HepG2 (cell line): ENCODE results near the gene DPPA4. TPM values are rescaled to one million over a fixed set of nuclear protein-coding genes. Genes with fewer than 3 reads are reported as not detected.

Experiments used
- ATAC-seq: fragments of 200-7000 bp; cut with Tn5 transposase; 3 replicates; pipeline ENCODE4 v1.9.1; 2020; ENCODE audit warnings: mild to moderate bottlenecking, moderate library complexity
- BruUV-seq: library from RNA; stranded (reverse); fragments of 400-500 nt; replicated peaks from 2 replicates; lab custom pipeline; 2021; lab: Mats Ljungman, UMichigan
- CTCF ChIA-PET: fragments of 300-600 bp; formaldehyde crosslinking; extraction: SDS; loops from one replicate; lab custom pipeline; 2021; ENCODE audit warnings: low total read pairs, inconsistent platforms, low intra/inter-chr PET ratio; lab: Yijun Ruan, JAX
- POLR2A ChIA-PET: fragments of 350-600 bp; sonication (Branson Sonifier 250); formaldehyde crosslinking; loops from one replicate; lab custom pipeline; 2020; ENCODE audit warnings: antibody characterized with exemption, inconsistent platforms; lab: Yijun Ruan, JAX
- DNase-seq: peaks from one replicate; pipeline ENCODE4 v3.0.0-alpha.2; 2015; ENCODE audit warnings: low spot score
- FAIRE-seq: peaks from 3 replicates; lab custom pipeline; 2011; peaks lifted over from hg19 to GRCh38; lab: Jason Lieb, UNC
- H2AFZ ChIP-seq: one replicate; pipeline ENCODE4 v1.6.1; 2011; ENCODE audit warnings: low read length, inconsistent platforms
- H3K27ac ChIP-seq: fragments of 300-600 bp; 3 replicates; pipeline ENCODE4 v1.8.0; 2011; ENCODE audit warnings: mixed run types, mild to moderate bottlenecking, mixed read lengths, low read length, inconsistent platforms; ENCODE audit not compliant: insufficient read depth; ENCODE audit errors: extremely low read length
- H3K27me3 ChIP-seq, 2 experiments: fragments of 200-600 bp in 1 of 2; 2 replicates in 1 of 2; 3 replicates in 1 of 2; pipeline versions ENCODE4 v1.6.0 to v1.8.0; 2011; ENCODE audit warnings: low read length in 2 of 2, mild to moderate bottlenecking in 2 of 2, moderate library complexity in 2 of 2, inconsistent platforms in 1 of 2; ENCODE audit not compliant: insufficient read depth in 2 of 2, control insufficient read depth in 1 of 2
- H3K36me3 ChIP-seq, 2 experiments: fragments of 200-600 bp in 1 of 2; replicated peaks in 1 of 2; 2 replicates in 1 of 2; 3 replicates in 1 of 2; pipeline versions ENCODE4 v1.5.1 to v1.8.0; 2011; ENCODE audit warnings: low read length in 2 of 2, inconsistent platforms in 1 of 2; ENCODE audit not compliant: insufficient read depth in 2 of 2, control insufficient read depth in 1 of 2
- H3K4me1 ChIP-seq: 2 replicates; pipeline ENCODE4 v1.5.1; 2012; ENCODE audit warnings: low read length, inconsistent platforms; ENCODE audit not compliant: insufficient read depth
- H3K4me2 ChIP-seq: 2 replicates; pipeline ENCODE4 v1.6.0; 2011; ENCODE audit warnings: low read depth, low read length, inconsistent platforms
- H3K4me3 ChIP-seq, 3 experiments: fragments of 200-600 bp in 1 of 3; sonication (generic), shearing (Covaris generic) in 1 of 3; replicated peaks in 1 of 3; 2 replicates each; pipeline ENCODE4 v1.5.1; 2011 to 2016; ENCODE audit warnings: low read length in 3 of 3, inconsistent platforms in 2 of 3, low read depth in 2 of 3, mild to moderate bottlenecking in 2 of 3, control low read depth in 1 of 3, mixed read lengths in 1 of 3; ENCODE audit not compliant: insufficient read depth in 1 of 3
- H3K79me2 ChIP-seq: one replicate; pipeline ENCODE4 v1.6.1; 2011; ENCODE audit warnings: low read length, inconsistent platforms; ENCODE audit not compliant: insufficient read depth
- H3K9ac ChIP-seq: 2 replicates; pipeline ENCODE4 v1.6.0; 2011; ENCODE audit warnings: mild to moderate bottlenecking, low read depth, low read length, inconsistent platforms; ENCODE audit not compliant: insufficient read depth
- H3K9me3 ChIP-seq: 2 replicates; pipeline ENCODE4 v1.5.1; 2012; ENCODE audit warnings: mild to moderate bottlenecking, low read length
- H4K20me1 ChIP-seq: 2 replicates; pipeline ENCODE4 v1.6.0; 2011; ENCODE audit warnings: inconsistent platforms, mild to moderate bottlenecking, low read length, moderate library complexity; ENCODE audit not compliant: insufficient read depth
- ATF5 ChIP-seq: sonication (generic); formaldehyde crosslinking; IDR thresholded peaks from 2 replicates; pipeline ENCODE4 v1.4.0; 2020; ENCODE audit warnings: mild to moderate bottlenecking, low read depth, missing genetic modification reagents
- HIC2 ChIP-seq: sonication (generic); formaldehyde crosslinking; IDR thresholded peaks from 2 replicates; pipeline ENCODE4 v1.9.0; 2022; ENCODE audit warnings: low read depth, missing genetic modification reagents
- NR2F1 ChIP-seq, 2 experiments: fragments of 450-650 bp in 1 of 2; formaldehyde crosslinking in 1 of 2; IDR thresholded peaks; 2 replicates each; pipeline versions ENCODE4 v1.5.0 to v1.6.1; 2016 to 2020; ENCODE audit warnings: mild to moderate bottlenecking in 1 of 2, missing compliant biosample characterization in 1 of 2, missing genetic modification reagents in 1 of 2, moderate library complexity in 1 of 2
- NR2F6 ChIP-seq, 2 experiments: IDR thresholded peaks; 2 replicates each; pipeline ENCODE4 v1.6.1; 2016; ENCODE audit warnings: antibody characterized with exemption in 1 of 2, mild to moderate bottlenecking in 1 of 2
- SMAD1 ChIP-seq: sonication (generic); formaldehyde crosslinking; IDR thresholded peaks from 2 replicates; pipeline ENCODE4 v1.4.0; 2020; ENCODE audit warnings: missing genetic modification reagents, low read depth, mild to moderate bottlenecking, borderline replicate concordance
- SOX5 ChIP-seq: IDR thresholded peaks from 2 replicates; pipeline ENCODE4 v1.6.1; 2016; ENCODE audit warnings: borderline replicate concordance
- ZNF180 ChIP-seq: sonication (generic); formaldehyde crosslinking; IDR thresholded peaks from 2 replicates; pipeline ENCODE4 v1.4.0; 2020; ENCODE audit warnings: low read depth, missing genetic modification reagents, borderline replicate concordance
- ZNF224 ChIP-seq: sonication (generic); formaldehyde crosslinking; IDR thresholded peaks from 2 replicates; pipeline ENCODE4 v1.5.0; 2020; ENCODE audit warnings: mild to moderate bottlenecking, missing genetic modification reagents
- ZNF326 ChIP-seq: sonication (generic); formaldehyde crosslinking; IDR thresholded peaks from 2 replicates; pipeline ENCODE4 v1.4.0; 2020; ENCODE audit warnings: missing genetic modification reagents, borderline replicate concordance
- ZNF749 ChIP-seq: sonication (generic); formaldehyde crosslinking; IDR thresholded peaks from 2 replicates; pipeline ENCODE4 v1.8.0; 2022; ENCODE audit warnings: mild to moderate bottlenecking, missing genetic modification reagents, moderate library complexity, borderline replicate concordance
- in situ Hi-C: cut with HindIII; loops from 2 replicates; pipeline ENCODE4 v1.10.0; 2017; ENCODE audit warnings: low pct_unique_long_range_greater_than_20kb; ENCODE audit not compliant: extremely low pct_ligation_motif_present
- intact Hi-C: fragments of 100-400 bp; cut with micrococcal nuclease; formaldehyde crosslinking; loops from one replicate; pipeline ENCODE4 v1.10.0; 2022; ENCODE audit not compliant: unreplicated experiment
- polyA plus RNA-seq, 8 experiments: library from polyadenylated mRNA; depleted of rRNA in 3 of 8; stranded (reverse) in 7 of 8; unstranded in 1 of 8; fragments of >200 nt; fragmentation: Illumina TruSeq in 4 of 8; extraction: Trizol in 4 of 8; gene quantifications; 2 replicates each; pipeline versions ENCODE4 v1.2.1 to v1.2.3, GENCODE V29; 2011 to 2016; ENCODE audit warnings: low read depth in 4 of 8, missing spikeins in 1 of 8, mixed read lengths in 1 of 8; ENCODE audit not compliant: insufficient read depth in 1 of 8
- total RNA-seq, 5 experiments: library from RNA; depleted of rRNA; stranded (reverse); fragments of >200 nt; fragmentation: Illumina TruSeq; extraction: Trizol; gene quantifications; 2 replicates each; pipeline ENCODE4 v1.2.3, GENCODE V29; 2016; ENCODE audit warnings: low read depth in 1 of 5

DPPA4 gene
- total and polyA plus RNA-seq, 2 of the 13 experiments (the other 11 are each of a cell fraction or from before 2014, with no cell fraction given) = not detected

GRCh38 chr3:109284071-109284470 is 53.3 kb downstream of the DPPA4 start:
- Histone ChIP-seq H3K27me3 (no peaks in the 10 kb centered on the region), H3K36me3 (no peaks in the 10 kb centered on the region), H3K4me1 (no peaks in the 10 kb centered on the region), H3K9ac (no peak overlapping the region), H3K27ac (no peak overlapping the region), H2AFZ (no peak overlapping the region), H3K4me3 (no peak overlapping the region), H3K4me2 (no peak overlapping the region), H3K79me2 (no peaks in the 10 kb centered on the region), H3K9me3 (no peaks in the 10 kb centered on the region), H4K20me1 (no peaks in the 10 kb centered on the region)
- ChIA-PET CTCF (no interaction called here), POLR2A (no interaction called here)
- no peak for TF ChIP-seq ZNF326 (CRISPR knock-in tag)
- TF ChIP-seq ZNF180 = no peak
- TF ChIP-seq NR2F6 (IDR thresholded peaks at IDR 0.05) = no peak
- TF ChIP-seq NR2F6 (CRISPR knock-in tag; IDR thresholded peaks at IDR 0.05) = no peak
- TF ChIP-seq ZNF749 (CRISPR knock-in tag) = no peak
- no peak for TF ChIP-seq SOX5
- no peak for TF ChIP-seq SMAD1
- TF ChIP-seq ZNF224 = no peak
- no peak for TF ChIP-seq NR2F1 (CRISPR knock-in tag; IDR thresholded peaks at IDR 0.05)
- no peak for TF ChIP-seq ATF5 (CRISPR knock-in tag)
- no peak for TF ChIP-seq HIC2 (CRISPR knock-in tag)
- intact Hi-C loops = no loop called here
- DNase-seq (no peak), FAIRE-seq (no peak), ATAC-seq (no peak)
- in situ Hi-C loops = no loop called here
- BruUV-seq = no TSS peak
